ENCODE results near the gene RNF181. TPM values are rescaled to one million over a fixed set of nuclear protein-coding genes. Genes with fewer than 3 reads are reported as not detected.
"Not testable (repeated sequence)": the region's sequence is repeated elsewhere in the genome, so short reads cannot be mapped to it uniquely, and the experiment has no call there.

Gene RNF181
- total RNA-seq, 2 donors from 2014 or later: 109 to 194 TPM

GRCh38 chr2:85611705-85612587 lies 16.4 kb downstream of the RNF181 start, which contains the start of gene C2orf68:
Gene C2orf68, minus strand, starts transcription at chr2:85612066. Its CDS starts 82 bp downstream, at chr2:85611984.
- H3K36me3 ChIP-seq: peaks cover 12% of the 10 kb centered on the region
- peaks cover 0 to 52% of the 10 kb centered on the region in 2 donors for H3K4me1 ChIP-seq
- no peak for TF ChIP-seq CTCF (IDR thresholded peaks at IDR 0.05)
- H3K27me3 ChIP-seq: no peaks in the 10 kb centered on the region
- H3K27ac ChIP-seq: peak within 1 kb of the TSS; percentile 86 to 90
- H3K4me3 ChIP-seq: peak within 1 kb of the TSS; percentile 94 to 97
- DNase-seq (ENCODE audit: low spot score): peak; percentile 92
- H3K9me3 ChIP-seq: no peaks in the 10 kb centered on the region

GRCh38 chr2:85613717-85614515 lies 18.4 kb downstream of the RNF181 start:
- H3K4me1 ChIP-seq: peaks cover 0 to 55% of the 10 kb centered on the region in 2 donors
- H3K36me3 ChIP-seq: no peaks in the 10 kb centered on the region
- no peak overlapping the region for H3K27ac ChIP-seq
- H3K4me3 ChIP-seq: no peak overlapping the region
- TF ChIP-seq CTCF (IDR thresholded peaks at IDR 0.05): no peak
- no peak for DNase-seq (ENCODE audit: low spot score)
- H3K9me3 ChIP-seq: no peaks in the 10 kb centered on the region
- no peaks in the 10 kb centered on the region for H3K27me3 ChIP-seq

GRCh38 chr2:85614757-85615156 lies 19.2 kb downstream of the RNF181 start:
- not testable (repeated sequence) for H3K4me3 ChIP-seq; H3K9me3 ChIP-seq; DNase-seq (ENCODE audit: low spot score); H3K36me3 ChIP-seq; H3K27ac ChIP-seq; H3K27me3 ChIP-seq
- H3K4me1 ChIP-seq: peaks cover 0 to 46% of the 10 kb centered on the region in 2 donors

GRCh38 chr2:85615413-85615728 lies 19.8 kb downstream of the RNF181 start:
- H3K4me3 ChIP-seq: peak overlapping the region in 1 of 2 donors; percentile 90
- peaks cover 0 to 40% of the 10 kb centered on the region in 2 donors for H3K4me1 ChIP-seq
- peak overlapping the region; percentile 84 to 86 for H3K27ac ChIP-seq
- no peak for TF ChIP-seq CTCF (IDR thresholded peaks at IDR 0.05)
- H3K27me3 ChIP-seq: no peaks in the 10 kb centered on the region
- H3K9me3 ChIP-seq: no peaks in the 10 kb centered on the region
- DNase-seq (ENCODE audit: low spot score): no peak
- peaks cover 5% of the 10 kb centered on the region for H3K36me3 ChIP-seq

- not testable (repeated sequence) for H3K27me3 ChIP-seq; H3K9me3 ChIP-seq; H3K27ac ChIP-seq; DNase-seq (ENCODE audit: low spot score); H3K4me3 ChIP-seq
- Histone ChIP-seq H3K4me1 (peaks cover 0 to 25% of the 10 kb centered on the region in 2 donors), H3K36me3 (peaks cover 27% of the 10 kb centered on the region)
Observed at GRCh38 chr2:85617723-85618122, 22.2 kb downstream of the RNF181 start.

- DNase-seq (ENCODE audit: low spot score): no peak
- no peaks in the 10 kb centered on the region for H3K9me3 ChIP-seq
- H3K27me3 ChIP-seq: no peaks in the 10 kb centered on the region
- H3K27ac ChIP-seq: no peak overlapping the region
- no peak for TF ChIP-seq CTCF (IDR thresholded peaks at IDR 0.05)
- H3K4me1 ChIP-seq: peaks cover 0 to 29% of the 10 kb centered on the region in 2 donors
- peaks cover 45% of the 10 kb centered on the region for H3K36me3 ChIP-seq
- no peak overlapping the region for H3K4me3 ChIP-seq
Observed at GRCh38 chr2:85619617-85620016, 24.1 kb downstream of the RNF181 start.
